GM18909 (cell line): ENCODE data around the gene AMACR.
A peak's percentile ranks its signal among the peaks of the same experiment; 100 is the strongest.
"Not testable (repeated sequence)": the region's sequence is repeated elsewhere in the genome, so short reads cannot be mapped to it uniquely, and the experiment has no call there.

Experiments used
- ATAC-seq: cut with Tn5 transposase; IDR thresholded peaks from one replicate; pipeline ENCODE4 v1.9.1; 2021; ENCODE audit warnings: mild to moderate bottlenecking; ENCODE audit not compliant: unreplicated experiment, poor library complexity

The AMACR gene

GRCh38 chr5:34010146-34010545 is 2.3 kb upstream of the AMACR start:
- not testable (repeated sequence) for ATAC-seq

DNA sequence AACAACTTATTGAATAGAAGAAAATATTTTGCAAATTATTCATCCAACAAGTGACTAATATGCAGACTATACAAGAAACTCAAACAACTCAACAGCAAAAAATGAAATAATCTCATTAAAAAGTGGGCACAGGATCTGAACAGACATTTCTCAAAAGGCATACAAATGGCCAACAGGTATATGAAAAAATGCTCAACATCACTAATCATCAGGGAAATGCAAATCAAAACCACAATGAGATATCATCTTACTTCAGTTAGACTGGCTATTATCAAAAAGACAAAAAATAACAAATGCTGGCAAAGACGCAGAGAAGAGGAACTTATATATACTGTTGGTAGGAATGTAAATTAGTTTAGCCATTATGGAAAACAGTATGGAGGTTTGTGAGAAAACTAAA is 1.8 kb upstream of the AMACR start:
- ATAC-seq: no peak

DNA sequence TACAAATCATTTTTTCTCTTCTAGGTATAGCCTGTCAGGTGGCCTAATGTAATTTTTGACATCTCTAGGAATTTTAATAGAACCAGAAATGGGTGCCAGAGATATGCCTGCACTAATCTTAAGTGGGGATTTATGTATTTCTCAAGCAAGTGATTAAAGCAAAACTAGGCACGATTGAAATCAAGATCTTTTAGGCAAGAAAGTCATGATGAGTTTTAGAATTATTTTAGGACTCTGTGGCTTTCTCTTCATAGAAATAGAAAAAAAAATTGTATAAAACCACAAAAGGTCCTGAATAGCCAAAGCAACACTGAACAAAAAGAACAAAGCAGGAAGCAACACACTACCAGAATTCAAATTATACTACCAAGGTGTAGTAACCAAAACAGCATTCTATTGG is 952 bp upstream of the AMACR start:
- no peak for ATAC-seq

- ATAC-seq: no peak
Measured at GRCh38 chr5:34007201-34007620, 639 bp downstream of the AMACR start.

- no peak for ATAC-seq
Measured at GRCh38 chr5:34005681-34006080, 2.2 kb downstream of the AMACR start.

DNA sequence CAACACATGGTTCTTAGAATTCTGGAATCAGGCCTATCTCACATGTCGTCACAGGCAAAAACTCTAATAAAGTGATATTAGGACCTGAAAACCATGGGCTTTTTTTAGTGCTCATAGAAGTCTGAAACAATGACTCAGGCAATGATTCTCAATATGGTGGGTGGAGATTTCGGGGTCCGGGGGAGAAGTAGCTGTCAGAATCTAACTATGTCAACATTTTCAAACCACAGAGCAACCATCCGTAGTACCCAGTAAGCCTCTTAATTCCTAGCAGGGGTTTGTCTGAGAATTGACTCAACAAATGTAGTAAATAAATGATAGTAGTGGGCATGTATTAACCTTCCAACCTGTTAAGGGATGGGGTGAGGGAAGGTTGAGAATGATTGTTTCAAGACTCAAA is 2.6 kb downstream of the AMACR start:
- no peak for ATAC-seq

DNA sequence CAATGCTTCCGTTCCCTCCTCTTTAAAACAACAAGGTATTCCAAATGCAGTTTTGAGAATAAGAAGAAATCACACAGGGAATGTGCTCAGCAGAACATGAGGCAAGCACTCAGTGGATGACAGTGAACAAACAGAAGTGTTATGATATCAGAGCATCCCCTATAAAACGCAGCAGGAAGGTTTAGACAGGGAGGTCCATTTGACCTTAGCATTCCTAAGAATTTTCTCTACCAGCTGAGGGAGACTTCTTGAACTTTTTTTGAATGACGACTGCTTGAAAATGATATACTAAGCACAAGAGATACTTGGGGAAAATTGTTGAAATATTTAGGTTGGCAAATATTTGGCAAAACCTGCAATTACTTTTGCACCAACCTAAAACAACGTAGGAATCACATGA is 3.9 kb downstream of the AMACR start:
- ATAC-seq: no peak

DNA sequence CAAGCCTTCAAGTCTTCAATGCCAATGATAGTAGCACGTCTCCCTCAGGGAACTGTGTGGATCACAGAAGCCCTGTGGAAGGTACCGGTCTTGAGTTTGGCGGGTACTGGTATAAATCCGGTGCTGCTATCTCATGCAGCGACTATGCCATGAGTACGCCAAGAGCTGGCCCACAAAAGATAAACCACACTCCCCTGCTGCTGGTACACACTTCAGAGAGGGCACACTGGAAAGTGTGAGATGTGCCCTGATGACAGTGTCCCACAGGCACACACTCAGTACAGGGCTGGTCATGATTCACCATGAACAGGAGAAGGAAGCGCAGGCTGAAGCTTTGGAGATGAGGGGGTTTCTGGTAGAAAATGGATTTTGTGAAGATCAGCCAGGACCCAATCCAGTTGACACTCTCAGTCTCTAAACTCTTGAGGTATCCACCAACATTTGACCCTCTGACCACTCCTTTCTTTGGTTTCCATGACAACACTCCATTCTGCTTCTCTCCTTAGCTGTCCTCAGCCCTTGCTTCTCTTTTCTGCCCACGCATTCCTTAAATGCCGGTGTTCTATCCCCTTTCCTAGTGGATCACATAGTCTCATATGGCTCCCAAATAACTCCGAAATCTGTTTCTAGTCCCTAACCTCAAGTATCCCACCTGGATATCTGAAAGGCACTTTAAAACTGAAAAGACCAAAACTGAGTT is 5.1 kb downstream of the AMACR start:
- ATAC-seq: no peak

DNA sequence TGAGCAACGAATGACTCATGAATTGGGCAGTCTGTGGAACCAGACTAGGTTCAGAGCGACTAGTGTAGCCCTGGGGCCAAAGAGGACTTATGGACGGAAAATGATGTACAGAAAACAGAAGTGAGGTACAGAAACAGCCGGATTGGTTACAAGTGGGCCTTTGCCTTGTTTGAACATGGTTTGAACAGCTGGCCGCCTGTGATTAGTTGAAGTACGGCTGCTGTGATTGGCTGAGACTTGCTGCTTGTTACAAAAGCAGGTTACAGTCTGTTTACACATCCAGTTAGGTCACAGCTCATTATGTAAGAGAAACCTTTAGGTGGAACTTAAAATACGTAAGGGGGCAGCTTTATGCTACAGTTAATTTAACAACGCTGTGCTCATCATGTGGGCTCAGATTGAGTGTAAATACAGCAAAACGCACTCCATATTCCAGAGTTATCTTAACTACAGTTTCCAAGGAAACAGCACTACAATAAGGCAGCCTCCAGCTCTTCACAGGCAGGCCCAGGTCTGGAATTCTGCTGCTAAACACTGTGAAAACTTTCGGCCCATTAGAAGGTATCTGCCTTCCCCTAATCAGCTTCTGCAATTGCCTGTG is 6.5 kb downstream of the AMACR start:
- no peak for ATAC-seq

DNA sequence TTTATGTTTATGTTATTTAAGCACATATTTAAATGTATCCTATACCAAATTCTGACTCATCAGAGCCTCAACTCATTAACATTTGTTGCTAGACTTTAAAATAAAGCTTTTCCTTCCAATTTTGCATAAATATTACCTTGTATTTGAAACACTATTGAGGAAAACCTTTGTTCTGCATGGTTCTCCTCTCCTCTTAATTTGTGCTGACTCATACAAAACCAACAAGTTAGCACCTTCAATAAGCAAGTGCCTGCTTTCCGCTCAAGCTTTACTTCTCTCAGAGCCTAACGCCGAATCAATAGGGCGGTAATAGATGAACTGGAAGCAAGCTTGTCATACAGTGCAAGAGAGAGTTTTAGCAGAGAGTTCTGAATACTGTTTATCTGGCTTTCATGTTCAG is 7.9 kb downstream of the AMACR start:
- no peak for ATAC-seq

- peak; percentile 79 for ATAC-seq
Measured at GRCh38 chr5:33997331-33997983, 10.4 kb downstream of the AMACR start.

DNA sequence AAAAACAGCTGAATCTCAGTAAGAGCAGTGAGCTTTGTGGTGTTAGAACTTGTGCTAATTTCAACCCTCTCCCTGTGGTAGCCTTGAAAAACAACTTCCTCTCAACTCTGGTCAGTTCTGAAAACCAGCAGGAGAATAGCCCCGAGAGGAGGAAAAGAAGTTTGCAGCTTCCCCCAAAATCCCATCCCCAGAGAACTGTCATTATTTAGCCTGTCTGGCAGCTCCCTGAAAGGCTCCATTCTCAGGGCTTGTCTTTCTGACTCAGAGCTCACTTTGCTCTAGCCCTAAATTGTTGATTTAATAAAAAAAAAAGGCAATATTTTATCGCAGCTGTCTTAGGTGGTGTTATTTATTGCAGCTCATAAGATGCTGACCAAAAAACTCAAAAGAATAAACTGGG is 12.0 kb downstream of the AMACR start:
- ATAC-seq: no peak

DNA sequence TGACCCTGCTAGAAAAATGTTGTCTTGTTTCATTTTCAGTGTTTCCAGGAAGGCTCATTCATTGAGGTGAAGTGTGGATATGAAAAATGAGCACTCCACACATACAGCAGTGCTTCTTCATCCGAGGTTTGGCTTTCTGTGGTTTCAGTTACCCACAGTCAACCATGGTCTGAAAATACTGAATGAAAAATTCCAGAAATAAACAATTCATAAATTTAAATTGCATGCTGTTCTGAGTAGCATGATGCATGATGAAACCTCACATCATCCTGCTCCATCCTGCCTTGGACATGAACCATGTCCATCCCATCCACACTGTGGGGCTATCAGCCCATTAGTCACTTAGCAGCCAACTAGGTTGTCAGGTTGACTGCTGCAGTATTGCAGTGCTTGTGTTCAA is 13.0 kb downstream of the AMACR start:
- ATAC-seq: peak; percentile 48

DNA sequence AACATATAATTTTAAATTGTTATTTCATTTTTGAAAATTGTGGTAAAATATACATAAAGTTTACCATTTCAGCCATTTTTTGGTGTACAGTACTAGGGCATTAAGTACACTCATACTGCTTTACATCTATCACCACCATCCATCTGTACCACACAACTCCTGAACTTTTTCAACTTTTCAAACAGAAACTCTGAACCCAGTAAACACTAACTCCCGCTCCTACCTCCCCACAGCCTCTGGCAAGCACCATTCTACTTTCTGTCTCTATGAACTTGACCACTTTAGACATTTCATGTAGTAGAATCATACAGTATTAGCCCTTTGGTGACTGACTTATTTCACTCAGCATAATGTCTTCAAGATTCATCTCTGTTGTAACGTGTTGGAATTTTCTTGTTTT is 15.0 kb downstream of the AMACR start:
- ATAC-seq: no peak

DNA sequence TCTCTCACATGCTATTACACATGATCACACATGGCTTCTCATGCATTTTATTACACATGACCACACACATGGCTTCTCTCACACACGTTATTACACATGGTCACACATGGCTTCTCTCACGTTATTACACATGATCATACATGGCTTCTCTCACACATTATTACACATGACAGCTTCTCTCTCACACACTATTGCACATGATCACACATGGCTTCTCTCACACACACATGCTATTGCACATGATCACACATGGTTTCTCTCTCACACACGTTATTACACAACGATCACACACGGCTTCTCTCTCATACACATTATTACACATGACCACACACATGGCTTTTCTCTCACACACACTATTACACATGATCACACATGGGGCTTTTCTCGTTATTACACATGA is 22.4 kb downstream of the AMACR start:
- ATAC-seq: no peak

GRCh38 chr5:33984671-33985124 is 23.2 kb downstream of the AMACR start, which contains the start of gene SLC45A2:
SLC45A2 (minus strand) TSS chr5:33984693; CDS start chr5:33984583, 110 bp downstream.
- ATAC-seq: no peak

DNA sequence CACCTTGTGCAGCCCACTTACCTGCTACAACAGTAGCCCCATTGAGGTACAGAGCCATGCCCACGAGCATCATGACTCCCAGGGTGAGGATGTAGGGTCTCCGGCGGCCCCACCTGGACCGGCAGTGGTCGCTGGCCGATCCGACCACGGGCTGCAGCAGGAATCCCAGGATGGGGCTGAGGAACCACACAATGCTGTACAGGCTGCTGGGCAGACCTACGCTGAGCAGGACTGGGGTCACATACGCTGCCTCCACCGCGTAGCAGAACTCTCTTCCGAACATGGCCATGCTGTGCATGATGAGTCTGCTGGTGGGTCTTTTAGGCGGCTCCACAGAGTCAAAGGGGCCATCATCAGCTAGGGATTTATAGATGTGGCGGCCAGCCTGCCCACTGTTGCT is 23.7 kb downstream of the AMACR start:
- ATAC-seq: no peak

DNA sequence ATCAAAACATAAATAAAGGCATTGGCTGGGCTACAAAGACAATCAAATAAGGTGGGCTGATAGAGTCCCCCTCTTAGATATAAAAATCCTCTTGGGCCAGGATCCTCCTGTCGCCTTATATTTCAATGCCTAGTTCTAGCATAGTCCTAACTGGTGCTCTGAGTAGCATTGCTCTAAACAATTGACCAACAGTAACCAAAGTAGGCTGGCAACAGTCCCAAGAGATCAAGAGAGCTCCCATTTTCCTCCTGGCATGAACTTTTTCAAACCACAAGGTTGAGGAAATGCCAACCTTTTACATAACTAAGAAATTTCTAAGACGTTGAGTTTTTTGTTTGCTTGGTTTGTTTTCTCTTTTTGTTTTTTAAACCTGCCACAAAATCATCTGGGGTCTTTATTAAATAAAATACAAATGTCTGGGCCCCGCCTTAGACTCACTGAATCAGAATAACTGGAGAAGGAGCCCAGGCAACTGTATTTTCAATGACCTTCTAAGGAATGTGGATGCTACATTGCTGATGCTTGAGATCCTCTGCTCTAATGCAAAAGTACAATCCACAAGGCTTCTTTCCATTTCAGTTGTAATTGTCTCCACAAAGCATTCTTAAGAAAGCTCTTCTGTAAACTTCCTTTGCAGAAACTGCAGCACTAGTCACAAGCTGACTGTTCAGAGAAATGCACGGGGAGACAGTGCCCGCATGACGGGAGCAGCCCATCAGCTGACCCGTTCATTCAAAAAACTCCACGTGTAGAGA is 26.3 kb downstream of the AMACR start:
- no peak for ATAC-seq

DNA sequence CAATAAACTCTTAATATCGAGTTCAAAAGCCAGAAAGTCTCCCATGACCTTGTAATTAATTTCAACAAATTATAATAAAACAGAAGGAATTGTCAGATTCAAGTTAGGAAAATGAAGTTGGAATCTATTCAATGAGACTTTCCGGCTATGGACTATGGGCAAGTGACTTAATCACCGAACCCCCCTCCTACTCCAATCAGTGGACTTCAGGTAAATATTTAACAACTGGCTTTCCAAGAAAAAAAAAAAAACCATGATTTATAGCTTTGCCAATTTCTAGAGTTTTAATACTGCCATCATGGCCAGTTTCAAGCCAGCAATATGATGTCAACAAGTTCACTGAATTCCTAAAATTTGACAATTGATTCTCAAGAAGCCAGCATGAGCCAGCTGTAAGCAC is 27.8 kb downstream of the AMACR start:
- ATAC-seq: no peak

GRCh38 chr5:33978306-33978705 is 29.5 kb downstream of the AMACR start:
- no peak for ATAC-seq

DNA sequence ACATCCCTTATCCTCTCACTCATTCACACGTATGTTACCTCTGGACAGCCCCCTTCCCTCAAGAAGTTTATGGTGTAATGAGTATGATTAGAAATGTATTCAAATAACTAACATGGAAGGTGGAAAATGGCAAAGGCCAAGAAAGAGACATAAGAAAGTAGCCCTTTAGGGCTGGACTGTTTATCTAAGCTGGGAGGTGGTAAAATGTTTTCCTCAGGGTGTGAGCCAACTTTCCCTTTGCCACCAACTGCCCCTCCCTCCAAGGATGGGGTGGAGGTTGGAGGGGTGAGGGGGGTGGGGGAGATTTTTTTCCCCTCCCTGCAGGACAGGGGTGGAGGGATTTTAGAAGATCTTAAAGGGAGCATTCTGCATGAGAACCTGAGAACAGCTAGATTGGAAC is 31.5 kb downstream of the AMACR start:
- no peak for ATAC-seq
